Epidermal melanocyte (primary cell): ENCODE measurements around the gene KCNK16.
A peak's percentile ranks its signal among the peaks of the same experiment; 100 is the strongest.
"Not testable (repeated sequence)": the region's sequence is repeated elsewhere in the genome, so short reads cannot be mapped to it uniquely, and the experiment has no call there.

ENCODE experiments used
- DNase-seq: peaks from one replicate; pipeline ENCODE4 v3.0.0; 2011; ENCODE audit warnings: low spot score; ENCODE audit not compliant: insufficient read length

The KCNK16 gene

DNA sequence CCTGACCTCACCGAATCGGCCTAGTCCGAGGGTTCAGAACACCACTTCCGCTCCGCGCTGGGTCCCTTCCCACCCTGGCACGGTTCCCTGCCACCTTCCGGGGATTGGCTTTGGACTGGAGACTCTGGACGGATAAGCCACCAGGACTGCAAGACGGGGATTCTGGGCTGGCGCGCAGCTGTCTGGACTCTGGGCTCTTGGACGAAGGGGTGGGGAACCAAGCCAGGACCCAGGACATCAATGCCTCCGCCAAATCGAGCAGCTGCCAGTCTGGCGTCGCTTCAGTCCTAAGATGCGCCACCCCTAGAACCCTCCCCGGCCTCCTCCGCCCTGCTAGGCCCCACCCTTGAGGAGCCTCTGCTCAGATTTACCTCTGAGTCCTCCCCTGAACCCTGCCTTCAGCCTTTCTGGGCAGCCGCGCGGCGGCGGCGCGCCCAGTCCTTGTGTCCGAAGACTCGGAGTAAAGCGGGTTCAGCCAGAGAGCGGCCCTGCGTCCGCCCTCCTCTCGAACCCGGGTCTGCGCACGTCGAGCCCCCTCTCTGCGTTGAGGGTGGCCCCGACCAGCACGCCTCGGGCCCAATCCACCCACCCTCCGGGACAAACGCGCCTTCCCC, 9.5 kb downstream of the KCNK16 start:
- DNase-seq, result no peak

DNA sequence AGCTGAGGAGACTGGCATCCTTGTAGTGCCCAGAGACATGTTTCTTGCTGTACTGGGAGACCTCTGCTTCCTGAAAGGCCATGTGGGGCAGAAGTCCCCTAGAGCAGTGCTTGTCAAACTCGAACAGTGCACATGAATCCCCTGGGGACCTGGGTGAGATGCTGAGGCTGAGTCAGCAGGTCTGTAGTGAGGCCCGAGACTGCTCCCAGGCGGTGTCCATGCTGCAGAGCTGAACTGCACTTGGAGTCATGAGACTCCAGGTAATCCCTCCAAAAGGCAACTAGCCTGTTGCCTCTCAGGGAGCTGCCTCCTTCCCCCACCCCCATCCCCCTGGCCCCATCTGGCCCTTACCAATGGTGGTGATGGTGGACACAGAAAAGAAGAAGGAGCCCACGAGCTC, 12.0 kb downstream of the KCNK16 start:
- DNase-seq, result no peak

DNA sequence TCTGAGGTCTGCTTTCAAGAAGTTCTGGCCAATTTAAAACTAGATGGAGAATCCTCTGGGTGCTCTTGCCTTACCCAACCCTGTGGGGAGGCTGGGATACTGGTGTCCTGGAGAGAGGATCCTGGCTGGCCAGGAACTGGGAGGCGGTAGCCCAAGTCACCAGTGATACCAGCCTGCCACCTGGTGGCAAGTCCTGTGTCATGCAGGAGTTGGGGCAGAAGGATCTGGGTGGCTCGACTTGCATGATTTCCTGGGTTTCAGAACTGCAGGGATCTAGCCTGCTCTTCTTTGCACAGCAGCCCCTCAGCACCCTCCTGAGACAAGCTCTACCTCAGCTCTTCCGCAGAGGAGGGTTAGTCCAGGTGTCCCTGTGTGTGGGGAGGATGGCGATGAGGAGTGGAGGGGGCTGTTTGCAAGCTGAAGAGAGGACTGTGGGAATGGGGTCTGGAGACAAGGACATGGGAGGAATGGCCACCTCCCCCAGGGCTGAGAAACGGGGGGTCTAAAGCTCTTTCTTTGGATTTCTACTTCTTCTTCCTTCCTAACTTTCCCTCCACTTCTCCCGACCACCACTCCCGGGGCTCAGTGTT, 12.5 kb downstream of the KCNK16 start:
- DNase-seq, result peak; percentile 86

DNA sequence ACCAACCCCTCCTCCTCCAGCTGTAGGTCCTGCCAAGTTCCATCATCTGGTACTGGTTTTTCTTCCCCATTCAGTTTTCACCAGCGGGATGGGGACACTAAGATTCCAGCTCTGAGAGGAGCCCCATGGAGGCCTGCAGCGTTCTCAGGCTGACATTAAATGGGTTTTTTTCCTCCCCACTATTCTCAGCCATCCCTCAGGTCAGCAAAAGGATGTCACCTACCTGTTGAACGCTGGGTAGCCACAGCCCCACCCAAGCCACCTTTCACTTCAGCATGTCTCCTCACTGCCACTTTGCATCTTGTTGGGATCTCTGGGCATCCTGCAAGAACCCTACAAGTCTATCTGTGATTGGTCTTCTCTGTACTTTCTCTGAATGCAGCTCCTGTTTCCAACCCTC, 15.0 kb downstream of the KCNK16 start:
- no peak for DNase-seq

DNA sequence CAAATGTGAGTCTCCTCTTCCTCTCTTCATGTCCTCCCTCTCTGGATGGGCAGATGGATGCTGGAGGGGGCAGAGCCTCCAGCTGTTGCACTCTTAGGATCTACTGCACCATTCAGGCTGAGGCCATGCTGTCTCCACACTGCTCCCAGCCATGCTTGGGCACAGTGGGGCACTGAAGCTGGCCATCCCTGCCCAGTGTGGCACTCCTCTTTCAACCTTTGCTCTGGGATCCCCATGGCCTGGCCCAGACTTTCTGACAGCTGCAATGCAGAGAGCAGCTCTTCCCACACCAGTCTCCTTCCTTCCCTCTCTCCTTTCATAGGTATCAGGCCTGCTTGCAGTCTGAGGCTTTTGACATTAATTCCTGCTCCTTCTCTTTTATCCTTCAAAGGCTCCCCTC, 17.6 kb downstream of the KCNK16 start:
- no peak for DNase-seq

DNA sequence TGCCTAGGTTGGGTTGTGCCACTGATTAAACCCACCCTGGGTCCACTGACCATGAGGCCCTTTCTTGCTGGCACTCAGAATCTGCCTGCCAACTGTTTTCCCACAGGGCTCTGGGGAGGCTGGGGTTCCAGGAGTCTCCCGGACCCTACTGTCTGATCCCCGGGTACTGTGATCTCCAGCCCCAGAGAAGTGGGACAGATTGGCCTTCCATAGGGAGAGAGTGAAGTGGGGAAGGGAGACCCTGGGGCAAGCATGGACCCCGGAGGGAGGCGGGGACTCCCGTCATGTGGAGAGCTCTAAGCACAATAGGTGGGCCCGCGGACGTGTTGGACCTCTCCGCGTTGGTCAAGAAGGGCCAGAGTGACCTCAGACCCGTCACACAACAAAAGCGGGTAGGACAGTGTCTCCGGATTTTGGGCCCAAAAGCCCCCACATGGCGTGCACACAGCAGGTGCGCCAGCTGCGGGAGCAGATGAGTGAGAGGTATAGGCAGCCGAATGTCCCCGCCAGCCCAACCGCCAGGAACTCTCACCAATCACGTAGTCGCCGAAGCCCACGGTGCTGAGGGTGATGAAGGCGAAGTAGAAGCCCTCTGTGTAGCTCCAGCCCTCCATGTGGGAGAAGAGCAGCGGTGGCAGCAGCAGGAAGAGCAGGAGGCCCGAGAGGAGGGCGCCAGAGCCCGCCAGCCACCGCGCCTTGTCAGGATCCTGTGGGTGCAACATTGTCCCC, 18.9 kb downstream of the KCNK16 start:
- DNase-seq, result no peak

DNA sequence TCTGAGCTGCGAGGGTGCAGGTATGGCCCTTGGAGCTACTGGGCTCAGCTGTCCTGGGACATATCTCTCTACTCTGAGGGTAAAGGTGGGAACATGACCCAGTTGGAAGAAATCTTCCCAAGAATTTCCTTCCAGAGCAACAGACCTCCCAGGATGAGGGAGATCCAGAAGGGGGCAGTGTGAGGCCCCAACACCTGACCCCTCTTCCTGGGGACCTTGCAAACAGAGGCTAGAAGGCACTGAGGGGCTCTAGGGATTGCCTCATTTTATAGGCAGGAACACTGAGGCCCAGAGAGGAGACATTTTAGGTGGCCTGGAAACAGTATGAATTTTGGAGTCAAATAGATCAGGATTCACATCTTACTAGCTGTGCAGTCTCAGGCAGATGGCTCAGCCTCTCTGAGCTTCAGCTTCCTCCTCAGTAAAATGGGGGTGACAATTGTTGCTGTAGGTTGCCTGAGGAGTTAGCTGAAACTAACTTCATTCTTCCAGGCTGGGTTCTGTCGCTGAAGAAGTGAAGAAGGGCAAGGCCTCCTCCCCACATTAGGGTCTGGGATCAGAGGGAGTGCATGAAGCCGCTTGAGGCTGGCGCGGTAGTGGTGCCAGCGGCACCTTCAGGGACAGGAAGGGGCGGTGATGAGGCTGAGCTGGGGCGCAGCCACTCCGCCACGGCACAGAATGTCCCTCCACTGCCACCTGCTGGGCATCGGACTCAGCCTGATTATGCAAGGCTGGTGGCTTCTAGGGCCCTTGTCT, 19.7 kb downstream of the KCNK16 start:
- DNase-seq, result peak; percentile 76

DNA sequence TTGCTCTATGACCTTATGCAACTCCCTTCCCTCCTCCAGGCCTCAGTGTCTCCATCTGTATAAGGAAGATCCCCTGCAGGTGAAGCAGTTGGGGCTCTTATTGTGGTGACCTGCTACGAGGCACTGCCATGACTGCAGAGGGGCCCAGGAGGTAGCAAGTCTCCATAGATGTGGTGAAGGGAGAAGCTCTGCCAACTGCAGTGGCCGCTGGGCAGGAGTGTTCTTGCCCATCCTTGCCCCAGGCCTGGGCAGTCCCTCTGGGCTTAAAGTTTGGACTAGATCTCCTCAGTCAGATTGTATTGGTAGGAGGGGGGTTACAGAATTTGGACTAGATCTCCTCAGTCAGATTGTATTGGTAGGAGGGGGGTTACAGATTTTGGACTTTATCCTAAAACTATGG, 20.5 kb downstream of the KCNK16 start:
- DNase-seq, result no peak

DNA sequence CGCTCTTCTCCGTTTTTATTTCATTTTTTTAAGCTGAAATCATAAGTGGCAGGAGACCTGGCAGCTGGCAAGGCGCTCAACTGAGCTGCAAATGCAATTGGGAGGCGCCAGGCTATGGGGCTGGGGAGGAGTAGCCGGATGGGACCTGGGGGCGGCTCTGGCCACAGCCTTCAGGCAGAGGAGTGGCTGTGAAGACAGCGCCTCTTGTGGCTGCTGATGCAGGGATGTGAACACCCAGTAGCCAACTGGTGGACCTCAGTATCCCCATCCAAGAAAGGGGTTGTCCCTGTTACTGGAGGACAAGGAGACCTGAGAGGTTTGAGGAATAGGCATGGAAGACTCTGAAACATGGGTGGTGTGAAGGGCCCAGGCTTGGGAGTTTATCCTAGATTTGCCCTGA, 20.9 kb downstream of the KCNK16 start:
- no peak for DNase-seq

DNA sequence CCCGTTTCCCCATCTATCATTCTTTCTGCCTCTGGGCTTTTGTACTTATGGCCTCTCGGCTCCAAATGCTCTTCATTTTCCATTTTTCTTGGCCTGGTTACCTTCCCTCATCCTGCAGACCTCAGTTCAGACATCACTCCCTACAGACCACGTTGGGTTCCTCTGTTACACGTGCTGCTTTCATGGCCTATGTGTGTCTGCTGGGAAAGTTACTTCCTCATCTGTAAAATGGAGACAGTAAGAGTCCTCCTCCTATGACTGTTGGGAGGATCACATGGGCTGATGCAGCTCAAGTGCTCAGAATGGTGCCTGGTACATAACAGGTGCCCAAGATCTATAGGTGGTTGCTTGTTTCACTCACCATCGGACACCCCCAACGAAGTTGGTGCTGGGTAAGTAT, 21.8 kb downstream of the KCNK16 start:
- DNase-seq, result no peak

DNA sequence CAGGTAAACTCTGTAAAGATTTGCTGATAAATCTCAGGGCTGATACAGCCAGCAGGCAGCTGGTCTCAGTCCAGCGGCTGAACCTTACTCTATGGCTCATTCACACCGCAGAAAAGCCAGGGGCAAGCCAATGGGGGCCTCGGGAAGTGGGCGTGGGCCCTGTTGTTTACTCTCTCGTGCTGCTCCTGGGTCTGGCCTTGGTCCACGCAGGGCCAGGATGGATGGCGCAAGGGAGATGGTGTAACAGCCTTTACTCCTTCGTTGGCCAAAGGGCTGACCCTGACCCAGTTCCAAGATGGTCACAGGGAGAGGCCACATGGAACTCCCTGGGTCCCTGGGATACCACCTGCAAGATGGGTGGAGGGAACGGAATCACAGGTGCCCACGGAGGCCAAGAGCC, 24.4 kb downstream of the KCNK16 start:
- no peak for DNase-seq

DNA sequence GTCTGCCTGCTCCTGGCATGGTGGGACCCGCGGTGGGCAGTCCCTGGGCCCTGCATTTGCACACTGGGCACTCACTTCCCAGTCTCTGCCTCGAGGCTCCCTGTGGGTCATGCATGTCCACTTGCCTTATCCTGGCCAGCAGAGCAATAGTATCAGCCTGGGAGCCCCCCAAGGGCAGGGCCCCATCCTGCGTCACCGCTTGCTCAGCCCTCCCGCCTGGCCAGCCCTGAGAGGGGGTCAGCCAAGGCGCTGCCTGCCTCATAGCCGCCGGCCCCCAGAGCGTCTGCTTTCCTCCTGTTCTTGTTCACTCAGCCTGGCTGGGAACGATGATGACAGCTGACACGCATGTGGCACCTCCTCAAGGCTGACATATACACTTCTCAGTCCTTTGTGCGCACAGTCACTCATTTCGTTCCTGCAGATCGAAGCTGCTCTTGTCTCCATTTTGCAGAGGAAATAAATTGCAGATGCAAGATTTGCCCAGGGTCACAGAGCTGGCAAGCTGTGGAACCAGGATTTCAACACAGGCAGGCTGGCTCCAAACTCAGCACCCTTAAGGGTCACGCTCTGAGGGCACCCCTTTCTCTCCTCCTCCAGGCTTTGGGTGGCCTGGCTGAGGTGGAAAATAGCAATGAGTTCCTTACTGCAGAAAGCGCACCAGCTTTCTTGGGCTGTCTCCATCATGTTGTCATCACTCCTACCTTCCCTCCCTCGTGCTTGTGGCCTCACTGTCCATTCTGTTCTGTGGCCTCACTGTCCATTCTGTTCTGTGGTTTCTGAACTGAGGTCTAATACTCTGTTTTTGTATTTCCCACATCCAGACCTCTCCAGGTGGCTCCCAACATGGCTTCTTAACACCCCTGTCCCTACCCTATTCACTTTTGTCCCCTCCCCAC, 25.5 kb downstream of the KCNK16 start:
- DNase-seq, result no peak

DNA sequence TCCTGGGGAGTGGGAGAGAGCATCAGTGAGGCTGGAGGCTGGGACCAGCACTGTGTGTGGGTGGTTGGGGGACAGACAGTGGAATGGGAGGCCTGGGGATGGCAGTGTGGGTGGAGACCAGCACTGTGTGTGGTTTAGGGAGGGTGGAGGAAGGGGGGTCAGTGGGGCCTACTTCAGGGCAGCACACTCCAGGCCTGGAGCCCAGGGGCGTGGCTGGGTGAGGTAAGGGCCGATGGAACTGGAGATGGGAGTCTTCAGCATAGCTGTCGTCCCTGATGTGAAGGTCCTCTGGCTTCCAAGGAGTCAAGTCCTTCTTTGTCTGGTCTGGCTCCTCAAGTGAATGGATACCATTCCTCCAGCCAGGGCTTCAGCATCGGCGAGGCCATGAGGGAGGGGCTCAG, 26.9 kb downstream of the KCNK16 start:
- no peak for DNase-seq

DNA sequence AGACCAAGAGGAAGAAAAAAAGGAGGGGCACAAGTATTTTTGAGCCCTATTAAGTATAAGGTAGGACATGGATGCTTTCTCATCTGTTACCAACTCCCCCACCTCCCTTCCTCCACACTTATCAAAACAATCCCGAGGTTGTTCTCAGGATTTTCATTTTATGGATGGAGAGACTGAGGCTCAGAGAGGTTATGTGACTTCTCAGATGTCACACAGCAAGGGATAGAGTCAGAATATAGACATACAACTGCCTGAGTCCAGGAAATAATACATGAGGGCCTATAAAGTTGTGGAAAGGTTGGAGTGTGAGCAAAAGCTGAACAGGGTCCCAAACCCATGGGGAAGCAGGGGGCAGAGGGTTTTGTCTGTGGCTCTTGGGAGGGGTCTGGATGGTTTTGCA, 27.6 kb downstream of the KCNK16 start:
- DNase-seq, result no peak

DNA sequence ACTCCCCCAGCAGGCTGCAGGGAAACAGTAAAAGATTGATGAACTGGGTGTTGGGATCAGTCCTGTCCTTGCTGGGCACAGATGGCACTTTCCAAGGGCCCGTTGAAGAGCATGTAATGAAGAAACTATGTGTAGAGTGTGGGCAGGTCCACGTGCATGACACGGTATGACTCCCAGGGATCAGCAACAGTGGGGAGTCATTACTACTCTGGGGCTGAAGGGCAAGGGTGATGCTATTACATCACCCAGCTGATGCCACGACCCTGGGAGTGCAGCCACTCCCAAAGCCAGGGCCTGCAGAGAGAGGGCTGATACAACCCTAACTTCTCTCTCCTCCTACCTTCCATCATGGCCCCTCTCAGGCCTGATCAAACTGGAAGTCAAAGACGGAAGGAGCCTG, 28.4 kb downstream of the KCNK16 start:
- no peak for DNase-seq

DNA sequence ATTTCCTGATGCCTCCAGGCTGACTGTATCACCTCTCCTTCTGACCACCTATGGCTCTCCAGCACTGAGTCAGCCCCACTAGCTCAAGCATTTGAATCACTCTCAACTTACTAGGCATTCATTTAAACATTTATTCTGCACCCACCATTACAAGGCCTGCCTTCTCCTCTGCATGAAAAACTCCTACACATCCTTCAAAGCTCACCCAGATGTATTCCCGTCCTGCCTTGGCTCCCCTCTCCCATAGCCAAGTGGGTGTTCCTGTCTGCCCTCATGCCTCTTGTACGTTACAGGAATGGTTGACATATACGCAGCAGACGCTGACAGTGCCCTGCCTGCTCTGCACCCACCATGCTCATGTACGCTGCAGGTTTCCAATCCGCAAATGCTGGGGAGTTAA, 29.9 kb downstream of the KCNK16 start:
- no peak for DNase-seq

DNA sequence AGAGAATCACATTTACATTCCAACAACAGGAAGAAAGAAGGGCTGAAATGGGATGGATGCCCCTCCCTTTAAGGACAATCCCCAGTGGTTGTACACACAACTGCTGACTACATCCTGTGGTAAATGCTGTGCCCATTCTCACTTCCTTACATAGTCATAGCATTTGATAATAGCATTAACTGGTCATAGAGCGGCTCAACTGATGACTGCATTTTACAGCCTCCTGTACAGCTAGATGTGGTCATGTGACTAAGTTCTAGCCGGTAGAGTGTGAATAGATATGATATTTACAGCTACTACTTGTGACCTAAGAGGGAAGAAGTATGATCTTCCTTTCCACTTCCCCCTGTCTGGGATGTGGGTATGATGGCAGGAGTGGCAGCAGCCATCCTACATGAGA, 33.0 kb downstream of the KCNK16 start:
- DNase-seq, result no peak

DNA sequence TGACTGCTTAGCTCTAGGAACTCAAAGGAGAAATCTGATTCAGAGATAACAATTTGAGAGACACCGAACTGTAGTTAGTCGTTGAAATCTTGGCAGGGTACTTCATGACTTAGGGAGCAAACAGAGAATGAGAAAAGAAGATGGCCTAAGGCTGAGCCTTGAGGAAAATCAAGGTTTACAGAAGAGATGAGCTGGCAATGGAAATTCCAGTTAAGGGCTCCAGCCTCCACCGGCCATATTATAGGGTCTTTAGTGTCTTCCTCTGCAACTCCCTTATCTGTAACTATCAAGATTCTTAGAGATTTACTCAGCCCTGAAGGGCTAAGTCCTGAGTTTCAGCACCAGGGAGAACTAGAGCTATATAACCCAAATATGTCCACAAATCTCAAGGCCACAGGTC, 34.9 kb downstream of the KCNK16 start:
- DNase-seq, result no peak

DNA sequence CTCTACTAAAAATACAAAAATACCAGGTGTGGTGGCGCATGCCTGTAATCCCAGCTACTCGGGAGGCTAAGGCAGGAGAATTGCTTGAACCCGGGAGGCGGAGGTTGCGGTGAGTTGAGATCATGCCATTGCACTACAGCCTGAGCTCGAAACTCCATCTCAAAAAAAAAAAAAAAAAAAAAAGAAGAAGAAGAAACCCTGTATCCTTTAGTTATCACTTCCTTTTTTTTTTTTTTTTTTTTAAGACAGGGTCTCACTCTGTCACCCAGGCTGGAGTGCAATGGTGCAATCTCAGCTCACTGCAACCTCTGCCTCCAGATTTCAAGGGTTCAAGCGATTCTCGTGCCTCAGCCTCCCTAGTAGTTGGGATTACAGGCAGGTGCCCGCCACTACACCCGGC, 35.9 kb downstream of the KCNK16 start:
- DNase-seq, result not testable (repeated sequence)

DNA sequence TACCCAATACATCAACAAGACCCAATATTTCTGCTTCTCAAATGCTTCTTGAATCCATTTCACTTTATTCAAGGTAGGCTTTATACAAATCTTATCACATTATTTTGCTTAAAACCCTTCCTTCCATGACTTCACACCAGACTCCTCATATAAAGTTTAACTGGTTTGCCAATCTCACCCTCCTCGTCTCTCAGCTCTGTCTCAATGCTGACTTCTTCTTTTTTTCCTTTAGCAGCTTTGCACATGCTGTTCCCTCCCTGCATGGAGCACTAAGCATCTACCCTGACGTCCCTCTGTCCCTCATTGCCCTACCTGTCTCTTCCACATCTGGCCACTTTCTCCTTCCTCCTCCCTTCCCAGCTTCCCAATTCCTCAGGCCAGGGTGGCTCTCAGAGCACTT, 39.7 kb downstream of the KCNK16 start:
- no peak for DNase-seq

DNA sequence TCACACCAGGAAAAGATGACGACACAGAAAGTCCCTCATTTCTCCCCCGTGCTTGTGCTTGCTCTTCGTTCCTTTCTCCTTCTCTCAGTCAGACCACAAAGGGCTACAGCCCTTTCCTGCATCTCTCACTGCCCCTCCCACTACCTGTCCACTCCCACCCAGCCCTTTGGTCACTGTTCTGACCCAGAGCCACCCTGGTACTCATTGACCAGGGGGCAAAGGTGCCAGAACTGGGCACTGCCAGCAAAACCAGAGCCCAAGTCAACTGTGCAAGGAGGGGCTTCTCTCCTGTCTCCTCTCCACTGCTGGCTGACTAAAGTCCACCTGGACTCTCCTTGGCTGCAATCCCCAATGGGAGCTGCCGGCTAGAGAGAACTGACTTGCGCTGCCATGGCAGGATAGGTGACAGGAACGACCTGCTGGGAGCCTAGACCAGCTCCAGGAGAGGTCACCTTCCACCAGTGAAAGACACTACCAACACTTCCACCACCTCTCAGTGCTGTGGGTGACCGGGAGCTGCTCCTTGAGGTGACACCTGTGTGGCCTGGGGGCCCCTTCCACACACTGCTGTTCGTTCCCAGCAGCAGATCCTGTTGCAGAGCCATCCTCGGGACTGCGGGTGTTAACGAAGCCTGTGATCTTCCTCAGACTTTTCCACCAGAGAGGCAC, 41.1 kb downstream of the KCNK16 start:
- DNase-seq, result peak; percentile 1
